ENCODE data around the gene PIK3C2A.

DNA sequence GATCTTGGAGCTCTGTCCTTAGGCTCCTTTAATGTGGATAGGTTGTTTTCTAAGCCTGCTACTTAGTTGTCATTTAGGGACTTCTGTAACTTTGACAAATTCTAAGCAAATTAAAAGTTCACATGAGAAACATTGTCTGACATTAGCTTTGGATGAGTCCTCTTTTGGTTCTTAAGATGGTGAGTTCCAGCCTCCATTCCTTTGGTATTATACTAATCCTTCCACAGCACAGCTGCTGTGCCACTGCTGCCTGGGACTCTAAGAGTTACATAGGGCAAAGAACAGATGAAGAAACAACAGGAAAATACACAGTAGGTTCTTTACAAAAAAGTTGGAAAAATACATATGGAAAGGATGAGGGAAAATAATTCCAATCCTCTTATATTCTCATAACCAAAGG is 25.3 kb upstream of the PIK3C2A start:
- TF ChIP-seq, protein P1, sequence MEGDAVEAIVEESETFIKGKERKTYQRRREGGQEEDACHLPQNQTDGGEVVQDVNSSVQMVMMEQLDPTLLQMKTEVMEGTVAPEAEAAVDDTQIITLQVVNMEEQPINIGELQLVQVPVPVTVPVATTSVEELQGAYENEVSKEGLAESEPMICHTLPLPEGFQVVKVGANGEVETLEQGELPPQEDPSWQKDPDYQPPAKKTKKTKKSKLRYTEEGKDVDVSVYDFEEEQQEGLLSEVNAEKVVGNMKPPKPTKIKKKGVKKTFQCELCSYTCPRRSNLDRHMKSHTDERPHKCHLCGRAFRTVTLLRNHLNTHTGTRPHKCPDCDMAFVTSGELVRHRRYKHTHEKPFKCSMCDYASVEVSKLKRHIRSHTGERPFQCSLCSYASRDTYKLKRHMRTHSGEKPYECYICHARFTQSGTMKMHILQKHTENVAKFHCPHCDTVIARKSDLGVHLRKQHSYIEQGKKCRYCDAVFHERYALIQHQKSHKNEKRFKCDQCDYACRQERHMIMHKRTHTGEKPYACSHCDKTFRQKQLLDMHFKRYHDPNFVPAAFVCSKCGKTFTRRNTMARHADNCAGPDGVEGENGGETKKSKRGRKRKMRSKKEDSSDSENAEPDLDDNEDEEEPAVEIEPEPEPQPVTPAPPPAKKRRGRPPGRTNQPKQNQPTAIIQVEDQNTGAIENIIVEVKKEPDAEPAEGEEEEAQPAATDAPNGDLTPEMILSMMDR (IDR thresholded peaks at IDR 0.05), result no peak
- no peak for TF ChIP-seq REST (IDR thresholded peaks at IDR 0.05; ENCODE audit: insufficient read depth in 1 of 2, low read depth in 2 of 2, low read length in 1 of 2)
- TF ChIP-seq TCF7L2 (IDR thresholded peaks at IDR 0.05; ENCODE audit: low read depth, low read length), result no peak
- no peak for TF ChIP-seq POLR2AphosphoS5 (IDR thresholded peaks at IDR 0.05; ENCODE audit: low read depth, low read length)
- TF ChIP-seq SIN3A (IDR thresholded peaks at IDR 0.05; ENCODE audit: borderline replicate concordance, insufficient read depth, low read depth, low read length), result no peak
